Activated T-cell treated with anti-CD3 and anti-CD28 coated beads, Interleukin-2, amount 50 U/mL, for 1 hour (primary cell): ENCODE results near the gene TUFM.
A peak's percentile ranks its signal among the peaks of the same experiment; 100 is the strongest.
"Not testable (repeated sequence)": the region's sequence is repeated elsewhere in the genome, so short reads cannot be mapped to it uniquely, and the experiment has no call there.

Experiments used
- DNase-seq: peaks from one replicate; pipeline ENCODE4 v3.0.0-alpha.2; 2020

The TUFM gene

DNA sequence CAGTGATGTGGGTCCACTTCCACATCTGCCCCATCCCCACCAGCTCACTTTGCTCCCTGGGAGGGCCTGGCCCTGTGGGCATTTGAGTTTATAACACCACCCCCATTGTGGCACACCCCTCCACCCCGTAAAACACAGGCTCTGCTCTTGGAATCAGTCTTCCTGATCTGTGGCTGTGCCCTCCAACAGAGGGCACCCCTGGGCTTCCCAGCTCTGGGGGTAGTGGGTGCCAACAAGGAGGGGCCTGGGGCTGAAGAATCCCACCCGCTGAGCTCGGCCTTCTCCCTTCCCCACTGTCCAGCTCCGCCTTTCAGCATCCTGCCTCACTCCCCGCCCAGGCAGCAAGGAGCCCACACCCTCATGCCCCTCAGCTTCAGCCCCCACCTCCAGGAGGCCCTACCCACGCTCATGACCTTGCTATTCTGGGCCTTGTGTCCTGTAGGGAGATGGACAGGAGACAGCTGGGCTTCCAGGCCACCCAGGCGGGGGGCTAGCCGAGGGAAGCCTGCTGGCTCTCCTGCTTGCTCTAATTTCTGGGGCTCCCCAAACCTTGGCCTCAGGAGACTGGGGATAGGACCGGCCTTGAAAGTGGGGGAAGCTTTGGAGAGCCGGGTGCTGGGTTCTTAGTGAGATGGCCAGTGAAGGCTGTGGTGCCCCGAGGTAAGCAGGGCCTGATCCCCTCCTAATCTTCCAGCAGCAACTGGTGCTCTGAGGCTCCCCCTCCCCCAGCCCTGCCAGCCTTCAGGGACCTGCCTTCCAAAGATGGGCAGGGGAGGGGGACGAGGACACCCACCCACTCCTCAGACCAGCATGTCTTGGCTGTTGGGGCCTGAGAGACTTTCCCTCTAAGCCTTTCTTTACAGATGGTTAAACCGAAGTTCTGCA is 29.2 kb upstream of the TUFM start:
- no peak for DNase-seq

DNA sequence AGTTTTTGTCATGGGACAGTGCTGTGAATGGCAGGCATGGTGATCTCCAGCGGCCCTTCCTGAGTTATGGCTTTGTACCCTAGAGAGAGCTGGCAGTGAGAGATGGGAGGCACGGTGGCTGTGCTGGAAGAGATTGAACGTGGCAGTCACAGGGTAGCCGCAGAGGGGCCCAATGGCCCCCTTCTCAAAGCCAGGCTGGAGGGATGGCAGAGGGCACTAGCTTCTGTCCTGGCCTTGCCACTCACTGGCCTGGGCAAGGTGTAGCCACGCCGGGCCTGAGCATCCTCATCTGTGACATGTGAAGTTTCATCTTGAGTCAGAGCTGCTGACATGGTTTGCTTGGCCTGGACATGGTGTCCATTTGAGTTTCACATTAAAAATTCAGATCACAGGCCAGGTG is 28.3 kb upstream of the TUFM start:
- no peak for DNase-seq

GRCh38 chr16:28873543-28874201 is 27.5 kb upstream of the TUFM start:
- peak; percentile 72 for DNase-seq

DNA sequence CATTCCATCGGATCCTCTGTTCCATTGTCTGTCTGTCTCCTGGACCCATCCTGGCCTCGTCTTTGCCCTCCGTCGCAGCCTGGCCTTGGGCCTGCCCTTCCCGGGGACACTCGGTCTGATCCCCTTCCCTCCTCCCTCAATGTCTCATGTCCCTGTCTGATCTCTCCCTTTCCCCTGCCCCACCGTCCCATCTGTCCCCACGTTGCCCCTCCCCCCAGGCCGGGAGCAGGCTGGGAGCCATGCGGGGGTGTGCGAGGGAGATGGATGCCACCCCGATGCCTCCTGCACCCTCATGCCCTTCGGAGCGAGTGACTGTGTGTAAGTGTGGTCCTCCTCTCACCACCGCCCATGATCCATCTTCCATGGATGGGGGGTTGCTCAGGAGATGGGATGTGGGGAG is 26.8 kb upstream of the TUFM start:
- DNase-seq = no peak

- no peak for DNase-seq
These were observed 23.1 kb upstream of the TUFM start for GRCh38 chr16:28869201-28869600.

- DNase-seq = not testable (repeated sequence)
These were observed 21.5 kb upstream of the TUFM start for GRCh38 chr16:28867646-28868045.

DNA sequence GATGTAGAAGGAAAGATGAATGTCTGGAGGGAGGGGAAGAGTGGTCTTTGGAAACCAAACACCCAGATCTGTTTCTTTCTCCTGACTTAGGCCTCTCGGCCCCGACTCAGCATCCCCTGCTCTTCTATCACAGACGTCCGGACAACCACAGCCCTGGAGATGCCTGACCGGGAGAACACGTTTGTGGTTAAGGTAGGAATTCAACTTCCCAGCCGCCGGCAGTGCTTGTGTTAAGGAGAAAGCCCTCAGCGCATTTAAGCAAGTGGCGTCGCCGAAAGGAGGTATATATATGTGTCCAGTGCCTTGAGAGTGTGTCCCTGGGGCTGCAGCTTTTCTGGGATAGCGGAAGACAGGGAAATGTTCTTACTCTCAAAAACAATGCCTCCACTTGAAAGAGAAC is 21.1 kb upstream of the TUFM start:
- DNase-seq = no peak

GRCh38 chr16:28866454-28866804 is 20.3 kb upstream of the TUFM start:
- no peak for DNase-seq

GRCh38 chr16:28865722-28866453 is 19.7 kb upstream of the TUFM start:
- DNase-seq = no peak

DNA sequence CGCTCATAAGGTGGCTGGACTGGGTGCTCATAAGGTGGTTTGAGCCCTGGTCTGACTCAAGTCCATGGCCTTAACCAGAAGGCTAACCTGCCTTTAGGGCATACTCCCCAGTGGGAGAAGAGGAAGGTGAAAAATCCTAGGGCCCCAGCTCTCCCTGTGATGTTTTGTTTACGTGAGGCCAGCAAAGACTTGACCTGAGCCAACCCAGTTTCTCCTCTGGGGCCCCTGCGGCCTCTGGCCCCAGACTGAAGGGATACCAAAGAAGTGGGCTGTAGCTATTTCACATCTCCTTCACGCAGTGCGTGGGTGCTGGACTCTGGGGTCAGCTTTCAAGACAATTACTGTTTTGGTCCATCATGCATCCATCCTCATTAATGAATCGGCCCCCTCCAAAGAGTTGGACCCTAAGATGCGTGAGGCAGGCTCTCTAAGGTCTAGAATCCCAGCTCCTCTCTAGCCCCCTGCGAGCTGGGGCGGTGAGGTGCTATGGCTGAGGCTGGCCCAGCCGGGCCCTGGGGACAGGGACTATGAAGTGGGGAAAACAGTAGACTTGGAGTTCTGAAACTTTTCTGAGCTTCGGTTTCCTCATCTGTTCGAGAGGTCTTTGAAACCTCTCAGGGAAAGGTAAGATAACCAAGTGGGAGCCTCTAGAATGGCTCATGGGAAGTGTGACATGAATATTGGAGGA is 19.0 kb upstream of the TUFM start:
- no peak for DNase-seq

- DNase-seq = no peak
These were observed 18.0 kb upstream of the TUFM start for GRCh38 chr16:28863929-28864793.

DNA sequence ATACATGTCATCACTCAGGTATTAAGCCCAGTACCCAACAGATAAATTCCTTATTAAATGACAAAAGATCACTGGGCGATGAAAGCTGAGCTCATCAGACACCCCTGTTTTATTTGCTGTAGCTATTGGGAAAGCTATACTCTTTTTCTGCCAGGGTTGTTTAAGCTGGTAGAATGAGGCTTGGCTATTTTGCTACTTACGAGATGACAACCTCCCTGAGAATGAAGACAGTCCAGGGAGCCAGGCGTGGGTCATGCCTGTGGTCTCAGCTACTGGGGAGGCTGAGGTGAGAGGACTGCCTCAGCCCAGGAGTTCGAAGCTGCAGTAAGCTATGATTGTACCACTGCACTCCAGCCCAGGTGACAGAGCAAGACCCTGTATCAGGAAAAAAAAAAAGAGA is 13.2 kb upstream of the TUFM start:
- DNase-seq = no peak

DNA sequence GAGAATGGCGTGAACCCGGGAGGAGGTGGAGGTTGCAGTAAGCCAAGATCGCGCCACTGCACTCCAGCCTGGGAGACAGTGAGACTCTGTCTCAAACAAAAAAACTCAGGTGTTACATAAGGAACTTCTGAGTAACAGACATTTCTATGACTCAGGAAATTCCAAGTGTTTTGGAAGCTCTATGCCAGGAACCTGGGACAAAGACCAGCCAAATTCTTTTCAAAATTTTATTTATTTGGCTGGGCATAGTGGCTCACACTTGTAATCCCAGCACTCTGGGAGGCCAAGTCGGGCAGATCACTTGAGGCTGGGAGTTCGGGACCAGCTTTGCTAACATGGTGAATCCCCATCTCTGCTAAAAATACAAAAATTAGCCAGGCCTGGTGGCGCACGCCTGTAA is 12.3 kb upstream of the TUFM start:
- no peak for DNase-seq

DNA sequence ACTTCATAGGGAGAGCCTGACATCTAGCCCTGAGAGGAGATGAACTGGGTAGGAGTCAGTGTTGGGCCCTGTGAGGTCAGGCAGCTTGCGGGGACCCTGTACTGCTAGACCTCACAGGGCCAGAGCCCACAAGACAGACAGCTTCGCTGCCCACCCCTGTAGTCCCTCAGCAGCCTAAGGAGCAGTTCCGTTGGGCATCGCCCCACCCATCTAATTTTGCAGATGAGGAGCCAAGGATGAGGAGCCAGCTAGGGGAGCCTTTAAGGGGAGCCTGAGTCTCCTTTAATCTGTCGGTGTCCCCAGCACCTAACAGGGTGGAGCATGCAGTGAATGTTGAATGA is 755 bp upstream of the TUFM start:
- peak; percentile 34 for DNase-seq

DNA sequence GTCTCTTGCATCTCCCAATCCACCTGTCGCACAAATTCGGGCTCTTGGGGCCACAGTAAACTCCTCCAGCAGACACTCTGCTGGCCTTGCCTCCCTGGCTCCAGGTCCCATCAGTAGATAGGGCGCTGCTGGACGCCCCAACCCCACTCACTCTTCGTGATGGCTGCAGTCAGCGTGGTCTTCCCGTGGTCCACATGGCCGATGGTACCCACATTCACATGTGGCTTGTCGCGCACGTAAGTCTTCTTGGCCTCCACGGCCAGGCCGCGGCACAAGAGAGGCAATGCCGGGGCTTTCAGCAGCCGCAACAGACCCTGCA is 428 bp downstream of the TUFM start:
- DNase-seq = no peak

DNA sequence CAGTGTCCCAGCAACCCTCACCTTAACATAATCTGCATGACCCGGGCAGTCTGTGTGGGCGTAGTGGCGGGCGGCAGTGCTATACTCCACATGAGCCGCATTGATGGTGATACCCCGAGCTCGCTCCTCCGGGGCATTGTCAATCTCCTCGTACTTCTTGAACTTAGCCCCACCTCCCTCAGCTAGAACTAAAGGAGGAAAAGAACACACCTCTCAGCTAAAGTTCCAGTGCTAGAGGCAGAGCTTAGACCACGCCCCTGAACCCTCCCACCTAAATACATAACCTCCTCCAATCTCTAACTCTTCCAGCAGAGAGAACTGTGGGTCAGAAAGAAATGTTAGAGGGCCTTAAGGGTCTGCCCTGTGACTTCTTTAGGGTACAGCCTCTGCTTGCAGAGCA is 855 bp downstream of the TUFM start:
- DNase-seq = no peak

GRCh38 chr16:28844226-28844885 is 1.8 kb downstream of the TUFM start:
- DNase-seq = no peak

DNA sequence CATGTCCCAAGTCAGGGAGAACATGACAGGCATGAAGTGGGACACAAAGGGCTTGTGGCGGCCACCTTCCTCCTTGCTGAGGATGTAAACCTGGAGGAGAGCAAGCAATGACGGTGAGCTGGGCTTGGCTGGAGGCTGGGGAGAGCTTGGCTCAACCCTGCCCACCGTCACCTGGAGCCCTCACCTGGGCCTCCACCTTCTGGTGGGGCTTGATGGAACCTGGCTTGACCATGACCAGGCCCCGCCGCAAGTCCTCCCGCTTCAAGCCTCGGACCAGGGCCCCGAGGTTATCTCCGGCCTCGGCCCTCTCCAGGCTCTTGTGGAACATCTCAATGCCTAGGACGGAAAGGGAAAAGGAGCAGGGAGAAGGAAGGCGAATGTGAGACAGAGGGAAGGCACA is 2.4 kb downstream of the TUFM start:
- no peak for DNase-seq

DNA sequence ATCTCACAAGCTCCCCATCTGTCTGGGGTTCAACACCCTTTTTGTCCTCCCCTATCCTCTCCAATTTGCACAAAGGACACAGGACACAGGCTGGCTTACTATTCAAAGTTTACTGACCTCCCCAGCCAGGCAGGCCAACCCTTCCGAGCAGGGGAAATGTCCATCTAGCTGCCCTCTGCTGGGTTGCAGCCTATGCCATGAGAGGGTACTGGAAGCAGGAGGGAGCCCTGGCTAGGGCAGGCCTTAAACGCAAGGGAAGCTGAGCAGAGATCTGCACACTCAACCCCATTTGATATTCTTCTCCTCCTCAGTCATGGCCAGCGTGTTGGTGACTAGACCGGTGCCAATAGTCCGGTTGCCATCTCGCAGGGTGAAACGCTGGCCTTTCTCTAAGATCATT is 3.5 kb downstream of the TUFM start:
- DNase-seq = no peak

DNA sequence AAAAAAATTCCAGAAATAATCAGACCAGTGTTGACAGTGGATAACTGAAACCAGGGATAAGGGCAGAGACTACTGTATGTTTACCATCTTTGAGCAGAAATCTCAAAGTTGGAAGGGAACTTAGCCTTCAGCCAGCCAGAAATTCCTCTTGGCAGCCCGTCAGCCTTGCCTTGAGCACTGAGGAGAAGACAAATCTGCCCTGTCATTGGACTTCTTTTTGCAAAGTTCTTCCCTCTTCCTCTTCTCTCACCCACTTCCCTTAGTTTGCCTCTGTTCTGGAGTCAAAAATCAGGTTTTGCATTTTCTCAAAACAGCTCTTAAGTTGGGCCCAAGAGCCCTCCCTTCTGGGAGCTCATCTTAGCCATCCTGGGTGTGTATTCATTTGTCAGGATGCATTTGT is 6.2 kb downstream of the TUFM start:
- DNase-seq = no peak

GRCh38 chr16:28839004-28839639 is 7.0 kb downstream of the TUFM start:
- no peak for DNase-seq

GRCh38 chr16:28838558-28838918 is 7.6 kb downstream of the TUFM start:
- DNase-seq = no peak
